GM20000 (cell line): ENCODE data around the gene ANKLE1.

Experiments
- DNase-seq: peaks from one replicate; pipeline ENCODE4 v3.0.0; 2012; ENCODE audit warnings: low spot score
- TF ChIP-seq, protein P1 (sequence below): IDR thresholded peaks from 2 replicates; pipeline ENCODE4 v1.5.1; 2012; ENCODE audit warnings: mild to moderate bottlenecking, control low read depth; ENCODE audit errors: extremely low read depth, missing control alignments

ANKLE1 gene, protein sequence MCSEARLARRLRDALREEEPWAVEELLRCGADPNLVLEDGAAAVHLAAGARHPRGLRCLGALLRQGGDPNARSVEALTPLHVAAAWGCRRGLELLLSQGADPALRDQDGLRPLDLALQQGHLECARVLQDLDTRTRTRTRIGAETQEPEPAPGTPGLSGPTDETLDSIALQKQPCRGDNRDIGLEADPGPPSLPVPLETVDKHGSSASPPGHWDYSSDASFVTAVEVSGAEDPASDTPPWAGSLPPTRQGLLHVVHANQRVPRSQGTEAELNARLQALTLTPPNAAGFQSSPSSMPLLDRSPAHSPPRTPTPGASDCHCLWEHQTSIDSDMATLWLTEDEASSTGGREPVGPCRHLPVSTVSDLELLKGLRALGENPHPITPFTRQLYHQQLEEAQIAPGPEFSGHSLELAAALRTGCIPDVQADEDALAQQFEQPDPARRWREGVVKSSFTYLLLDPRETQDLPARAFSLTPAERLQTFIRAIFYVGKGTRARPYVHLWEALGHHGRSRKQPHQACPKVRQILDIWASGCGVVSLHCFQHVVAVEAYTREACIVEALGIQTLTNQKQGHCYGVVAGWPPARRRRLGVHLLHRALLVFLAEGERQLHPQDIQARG

DNA sequence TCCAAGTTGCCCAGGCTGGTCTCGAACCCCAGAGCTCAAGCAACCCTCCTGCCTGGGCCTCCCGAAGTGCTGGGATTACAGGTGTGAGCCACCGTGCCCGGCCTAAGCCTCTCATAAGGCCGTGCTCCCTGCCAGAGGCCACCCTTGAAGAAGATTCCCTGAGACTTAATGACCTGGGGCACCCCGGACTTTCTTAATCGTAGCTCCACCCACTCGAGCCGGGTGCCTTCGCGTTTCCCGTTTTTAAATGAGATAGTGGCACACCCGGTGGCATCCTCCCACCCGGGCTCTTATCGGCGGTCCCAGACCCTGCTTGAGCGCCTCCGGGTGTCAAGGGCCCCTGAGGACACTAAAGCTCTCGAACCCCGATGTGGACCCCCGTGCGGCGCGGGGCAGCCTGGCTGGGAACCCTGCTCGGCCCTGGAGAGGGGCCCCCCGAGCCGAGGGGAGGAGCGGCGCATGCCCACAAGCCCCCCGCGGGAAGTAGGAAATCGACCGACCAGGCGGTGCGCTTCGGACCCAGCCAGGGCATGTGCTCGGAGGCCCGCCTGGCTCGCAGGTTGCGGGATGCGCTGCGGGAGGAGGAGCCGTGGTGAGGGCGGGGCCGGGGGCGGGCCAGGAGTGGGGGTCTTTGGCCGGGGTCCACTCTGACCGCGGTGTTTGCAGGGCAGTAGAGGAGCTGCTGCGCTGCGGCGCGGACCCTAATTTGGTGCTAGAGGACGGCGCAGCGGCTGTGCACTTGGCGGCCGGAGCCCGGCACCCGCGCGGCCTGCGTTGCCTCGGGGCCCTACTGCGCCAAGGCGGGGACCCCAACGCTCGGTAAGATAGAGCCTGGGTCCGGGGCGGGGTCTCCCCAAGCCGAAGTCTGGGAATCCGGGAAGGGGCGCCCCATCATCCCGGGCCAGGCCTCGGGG lies at the start of gene ANKLE1:
Gene ANKLE1, plus strand, starts transcription at position 511 of the 914 bp plus-strand sequence. Its CDS starts 20 bp downstream, at position 531.
- DNase-seq, result peak; percentile 84
- TF ChIP-seq, protein P1, sequence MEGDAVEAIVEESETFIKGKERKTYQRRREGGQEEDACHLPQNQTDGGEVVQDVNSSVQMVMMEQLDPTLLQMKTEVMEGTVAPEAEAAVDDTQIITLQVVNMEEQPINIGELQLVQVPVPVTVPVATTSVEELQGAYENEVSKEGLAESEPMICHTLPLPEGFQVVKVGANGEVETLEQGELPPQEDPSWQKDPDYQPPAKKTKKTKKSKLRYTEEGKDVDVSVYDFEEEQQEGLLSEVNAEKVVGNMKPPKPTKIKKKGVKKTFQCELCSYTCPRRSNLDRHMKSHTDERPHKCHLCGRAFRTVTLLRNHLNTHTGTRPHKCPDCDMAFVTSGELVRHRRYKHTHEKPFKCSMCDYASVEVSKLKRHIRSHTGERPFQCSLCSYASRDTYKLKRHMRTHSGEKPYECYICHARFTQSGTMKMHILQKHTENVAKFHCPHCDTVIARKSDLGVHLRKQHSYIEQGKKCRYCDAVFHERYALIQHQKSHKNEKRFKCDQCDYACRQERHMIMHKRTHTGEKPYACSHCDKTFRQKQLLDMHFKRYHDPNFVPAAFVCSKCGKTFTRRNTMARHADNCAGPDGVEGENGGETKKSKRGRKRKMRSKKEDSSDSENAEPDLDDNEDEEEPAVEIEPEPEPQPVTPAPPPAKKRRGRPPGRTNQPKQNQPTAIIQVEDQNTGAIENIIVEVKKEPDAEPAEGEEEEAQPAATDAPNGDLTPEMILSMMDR, result no peak

DNA sequence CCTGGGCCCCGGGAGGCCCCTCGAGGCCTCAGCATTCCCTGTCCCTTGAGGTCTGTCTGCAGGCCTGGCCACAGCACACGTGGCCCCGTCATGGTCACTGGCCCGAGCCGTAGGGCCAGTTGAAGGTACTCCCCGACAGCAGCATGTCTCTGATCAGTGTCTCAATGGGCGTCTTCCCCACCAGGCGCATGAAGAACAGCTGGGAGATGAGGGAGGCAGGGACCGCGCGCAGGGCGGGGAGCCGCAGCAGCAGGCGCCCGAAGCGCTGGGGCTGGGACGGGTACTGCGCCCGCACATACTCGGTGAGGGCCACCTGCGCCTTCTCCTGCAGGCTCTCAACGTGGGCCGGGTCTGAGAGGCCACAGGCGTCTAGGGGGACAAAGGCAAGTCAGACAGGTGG lies 49.4 kb upstream of the ANKLE1 start:
- DNase-seq, result no peak
- TF ChIP-seq, protein P1, result no peak

DNA sequence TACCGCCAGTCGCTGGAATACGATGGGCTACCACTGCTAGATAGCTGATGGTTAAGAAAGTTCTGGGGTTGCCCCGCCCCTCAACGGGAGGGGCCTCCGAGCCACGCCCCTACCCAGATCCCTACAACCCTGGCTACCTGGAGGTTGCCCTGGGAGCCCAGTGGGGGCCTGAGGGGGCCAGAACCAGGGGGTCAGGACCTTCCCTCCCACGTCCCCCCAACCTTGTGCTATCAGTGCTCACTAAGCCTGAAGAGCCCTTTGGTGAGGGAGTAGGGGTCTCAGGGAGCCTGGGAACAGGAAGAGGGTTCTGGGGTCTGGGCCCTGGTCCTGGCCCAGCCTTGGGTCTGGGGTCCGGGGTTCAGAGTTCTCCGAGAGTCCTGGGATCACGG lies 46.8 kb upstream of the ANKLE1 start:
- peak; percentile 87 for DNase-seq
- TF ChIP-seq, protein P1, result no peak

DNA sequence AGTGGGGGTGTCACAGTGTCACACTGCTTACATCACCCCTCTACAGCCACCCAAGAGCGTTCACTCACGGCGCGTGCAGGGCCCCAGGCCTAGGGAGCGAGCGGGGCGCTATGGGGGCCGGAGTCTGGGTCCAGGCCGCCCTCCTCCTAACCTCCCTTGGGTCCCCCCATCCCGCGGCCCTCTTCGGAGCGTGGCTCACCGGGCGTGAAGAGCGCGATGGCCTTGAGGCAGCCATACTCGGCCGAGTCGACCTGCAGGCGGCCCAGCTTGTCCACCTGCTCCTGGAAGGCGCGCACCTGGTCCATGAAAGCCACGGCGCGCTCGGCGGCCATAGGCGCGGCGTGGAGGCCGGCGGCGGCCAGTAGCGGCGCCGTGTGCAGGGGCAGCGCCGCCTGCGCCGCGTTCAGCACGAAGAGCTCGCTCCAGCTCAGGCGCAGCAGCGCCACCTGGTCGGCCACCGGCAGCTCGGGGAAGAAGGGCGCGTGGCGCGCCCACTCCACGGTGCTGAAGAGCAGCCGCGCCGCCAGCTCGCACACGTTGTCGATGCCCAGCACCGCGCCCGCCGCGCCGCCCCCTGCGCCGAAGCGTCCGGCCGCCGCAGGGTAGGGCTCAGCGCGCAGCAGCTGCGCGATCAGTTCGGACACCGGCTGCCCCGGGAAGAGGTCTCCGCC lies 46.3 kb upstream of the ANKLE1 start:
- TF ChIP-seq, protein P1, result peak; percentile 87
- peak; percentile 89 for DNase-seq

DNA sequence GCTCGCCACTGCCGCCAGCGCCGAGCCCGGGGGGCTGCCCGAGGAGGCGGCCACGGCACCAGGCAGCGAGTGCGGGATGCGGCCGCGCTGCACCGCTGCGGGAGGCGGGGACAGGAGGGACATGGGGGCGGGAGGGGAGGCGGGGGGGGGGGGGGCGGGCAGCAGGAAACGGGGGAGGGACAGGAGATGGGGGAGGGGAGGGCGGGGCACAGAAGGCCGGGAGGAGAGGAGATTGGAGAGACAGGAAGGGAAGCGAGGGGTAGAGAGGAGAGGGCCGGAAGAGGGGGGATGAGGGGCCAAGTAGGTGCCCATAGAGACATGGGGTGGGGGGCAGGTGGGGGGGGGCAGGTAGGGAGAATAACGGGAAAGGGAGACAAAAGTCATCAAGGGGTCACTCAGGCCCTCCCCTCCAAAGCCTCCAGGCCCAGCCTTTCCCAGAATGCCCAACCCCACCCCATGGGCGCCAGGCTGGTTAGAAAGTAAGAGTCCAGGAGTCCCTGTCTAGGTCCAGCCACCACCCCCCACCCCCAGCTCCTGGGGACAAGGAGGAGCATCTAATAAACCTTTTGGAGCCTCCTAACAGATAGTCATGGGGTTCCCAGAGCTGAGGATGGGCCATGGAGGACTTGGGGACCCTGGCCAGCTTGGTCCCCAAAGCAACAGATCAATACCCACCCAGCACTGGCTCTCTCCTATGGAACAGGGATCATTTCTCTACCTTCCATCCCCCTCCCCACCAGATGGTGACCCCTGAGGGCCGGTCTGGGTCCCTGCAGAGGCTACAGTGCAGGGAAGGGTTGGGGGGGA lies 45.5 kb upstream of the ANKLE1 start:
- TF ChIP-seq, protein P1, result no peak
- no peak for DNase-seq

DNA sequence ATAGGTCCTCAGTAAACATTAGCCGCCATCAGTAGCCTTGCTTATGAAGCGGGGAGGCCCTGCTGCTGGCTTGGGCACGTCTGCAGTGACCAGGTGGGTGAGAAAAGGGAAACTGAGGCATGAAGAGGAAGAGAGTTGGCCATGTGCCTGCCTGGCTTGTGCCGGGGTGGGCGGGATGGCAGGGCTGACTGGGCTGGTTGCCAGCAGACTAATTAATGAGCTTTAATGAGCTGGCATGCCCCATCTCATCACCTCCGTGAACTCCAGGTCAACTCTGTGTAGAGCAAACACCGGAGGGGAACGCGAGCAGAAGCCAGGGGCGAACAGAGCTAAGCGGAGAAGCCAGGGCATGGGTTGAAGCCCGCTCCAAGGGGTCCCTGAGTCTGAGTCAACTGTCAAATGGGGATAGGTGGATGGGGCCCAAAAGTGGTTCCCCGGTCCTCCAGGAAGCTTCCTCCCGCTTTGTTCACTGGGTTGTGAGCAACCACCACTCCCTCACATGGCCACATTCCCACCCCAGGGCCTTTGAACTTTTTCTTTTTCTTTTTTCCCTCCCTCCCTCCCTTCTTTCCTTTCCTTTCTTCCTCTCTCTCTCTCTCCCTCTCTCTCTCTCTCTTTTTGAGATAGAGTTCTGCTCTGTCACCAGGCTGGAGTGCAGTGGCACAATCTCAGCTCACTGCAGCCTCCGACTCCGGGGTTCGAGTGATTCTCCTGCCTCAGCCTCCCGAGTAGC lies 44.7 kb upstream of the ANKLE1 start:
- TF ChIP-seq, protein P1, result no peak
- DNase-seq, result no peak
